Epithelial cell of proximal tubule (primary cell): ENCODE data around the gene CDK16. TPM values are rescaled to one million over a fixed set of nuclear protein-coding genes. Genes with fewer than 3 reads are reported as not detected.

ENCODE experiments used
- DNase-seq: peaks from one replicate; pipeline ENCODE4 v3.0.0-alpha.2; 2011; ENCODE audit warnings: low read depth
- H3K4me3 ChIP-seq: 2 replicates; pipeline ENCODE4 v1.5.1; 2011; ENCODE audit warnings: low read depth, mild to moderate bottlenecking, low read length
- CTCF ChIP-seq: conservative IDR thresholded peaks from 2 replicates; pipeline ENCODE4 v1.5.1; 2012; ENCODE audit warnings: low read depth, mild to moderate bottlenecking, low read length
- total RNA-seq: library from RNA; depleted of rRNA; stranded (reverse); fragments of >200 nt; gene quantifications from 2 replicates; pipeline ENCODE4 v1.2.3, GENCODE V29; 2015

Gene CDK16
- total RNA-seq, 1 donor from 2014 or later: 83.4 TPM

GRCh38 chrX:47240619-47241018, 22.1 kb downstream of the CDK16 start:
- DNase-seq: no peak

GRCh38 chrX:47241201-47242011, 22.9 kb downstream of the CDK16 start:
- no peak for DNase-seq
- TF ChIP-seq CTCF: no peak
- no peak overlapping the region for H3K4me3 ChIP-seq

More at GRCh38 chrX:47240619-47241018, 22.1 kb downstream of the CDK16 start:
- no peak for TF ChIP-seq CTCF
- H3K4me3 ChIP-seq: no peak overlapping the region

- DNase-seq: no peak
- H3K4me3 ChIP-seq: no peak overlapping the region
- TF ChIP-seq CTCF: no peak
Measured at GRCh38 chrX:47242321-47242720, 23.8 kb downstream of the CDK16 start.

- TF ChIP-seq CTCF: no peak
- no peak for DNase-seq
- H3K4me3 ChIP-seq: no peak overlapping the region
Measured at GRCh38 chrX:47243351-47243750, 24.9 kb downstream of the CDK16 start.

- TF ChIP-seq CTCF: no peak
- DNase-seq: no peak
- no peak overlapping the region for H3K4me3 ChIP-seq
Measured at GRCh38 chrX:47244676-47245075, 26.2 kb downstream of the CDK16 start.

- no peak for TF ChIP-seq CTCF
Measured at GRCh38 chrX:47245156-47245555, 26.7 kb downstream of the CDK16 start.

More at GRCh38 chrX:47245156-47245555, 26.7 kb downstream of the CDK16 start:
- no peak for DNase-seq
- H3K4me3 ChIP-seq: no peak overlapping the region
